WTC11 (cell line): ENCODE results near the gene SMIM5. TPM values are rescaled to one million over a fixed set of nuclear protein-coding genes. Genes with fewer than 3 reads are reported as not detected.

ENCODE experiments used
- ARID4B ChIP-seq: sonication (generic); formaldehyde crosslinking; IDR thresholded peaks from 2 replicates; pipeline ENCODE4 v1.8.0; 2023; ENCODE audit warnings: missing genetic modification reagents, mild to moderate bottlenecking, borderline replicate concordance
- ATF3 ChIP-seq: sonication (generic); formaldehyde crosslinking; conservative IDR thresholded peaks from 2 replicates; pipeline ENCODE4 v1.8.1; 2022; ENCODE audit warnings: mild to moderate bottlenecking, missing genetic modification reagents
- CREM ChIP-seq: sonication (generic); formaldehyde crosslinking; IDR thresholded peaks from 2 replicates; pipeline ENCODE4 v1.8.1; 2022; ENCODE audit warnings: mild to moderate bottlenecking, missing genetic modification reagents, moderate library complexity
- E2F1 ChIP-seq: sonication (generic); formaldehyde crosslinking; IDR thresholded peaks from 2 replicates; pipeline ENCODE4 v1.8.0; 2022; ENCODE audit warnings: mild to moderate bottlenecking, missing genetic modification reagents
- E2F4 ChIP-seq: sonication (generic); formaldehyde crosslinking; IDR thresholded peaks from 2 replicates; pipeline ENCODE4 v1.8.1; 2022; ENCODE audit warnings: low read depth, mild to moderate bottlenecking, moderate library complexity, missing genetic modification reagents, borderline replicate concordance
- ELF4 ChIP-seq: sonication (generic); formaldehyde crosslinking; IDR thresholded peaks from 2 replicates; pipeline ENCODE4 v1.8.1; 2022; ENCODE audit warnings: low read depth, mild to moderate bottlenecking, moderate library complexity, missing genetic modification reagents
- FOXP4 ChIP-seq: sonication (generic); formaldehyde crosslinking; IDR thresholded peaks from 2 replicates; pipeline ENCODE4 v1.8.0; 2022; ENCODE audit warnings: mild to moderate bottlenecking, missing genetic modification reagents
- HMGXB4 ChIP-seq: sonication (generic); formaldehyde crosslinking; IDR thresholded peaks from 2 replicates; pipeline ENCODE4 v1.8.1; 2023; ENCODE audit warnings: mild to moderate bottlenecking, moderate library complexity, missing genetic modification reagents
- JUN ChIP-seq: sonication (generic); formaldehyde crosslinking; IDR thresholded peaks from 2 replicates; pipeline ENCODE4 v1.8.0; 2023; ENCODE audit warnings: mild to moderate bottlenecking, missing genetic modification reagents
- MAX ChIP-seq: sonication (generic); formaldehyde crosslinking; IDR thresholded peaks from 2 replicates; pipeline ENCODE4 v1.8.0; 2022; ENCODE audit warnings: mild to moderate bottlenecking, missing genetic modification reagents
- MLX ChIP-seq: sonication (generic); formaldehyde crosslinking; IDR thresholded peaks from 2 replicates; pipeline ENCODE4 v1.8.1; 2023; ENCODE audit warnings: mild to moderate bottlenecking, missing genetic modification reagents, moderate library complexity
- TEAD1 ChIP-seq: sonication (generic); formaldehyde crosslinking; IDR thresholded peaks from 2 replicates; pipeline ENCODE4 v1.8.0; 2022; ENCODE audit warnings: mild to moderate bottlenecking, missing genetic modification reagents
- USF1 ChIP-seq: sonication (generic); formaldehyde crosslinking; IDR thresholded peaks from 2 replicates; pipeline ENCODE4 v1.8.0; 2022; ENCODE audit warnings: mild to moderate bottlenecking, missing genetic modification reagents
- ZNF121 ChIP-seq: sonication (generic); formaldehyde crosslinking; IDR thresholded peaks from 2 replicates; pipeline ENCODE4 v1.8.0; 2023; ENCODE audit warnings: missing genetic modification reagents
- ZNF138 ChIP-seq: sonication (generic); formaldehyde crosslinking; conservative IDR thresholded peaks from 2 replicates; pipeline ENCODE4 v1.8.1; 2022; ENCODE audit warnings: mild to moderate bottlenecking, moderate library complexity, missing genetic modification reagents
- ZNF281 ChIP-seq: sonication (generic); formaldehyde crosslinking; IDR thresholded peaks from 2 replicates; pipeline ENCODE4 v1.8.0; 2023; ENCODE audit warnings: mild to moderate bottlenecking, missing genetic modification reagents
- total RNA-seq: library from RNA; stranded (reverse); gene quantifications from 3 replicates; pipeline ENCODE4 v1.2.3, GENCODE V29; 2021

Gene SMIM5
- total RNA-seq, 1 experiment from 2014 or later, result not detected

GRCh38 chr17:75588596-75589011, 44.6 kb upstream of the SMIM5 start (continued):
- TF ChIP-seq FOXP4 (CRISPR knock-in tag), result peak; percentile 64; the same call in 1 of the 2 replicates
- TF ChIP-seq ATF3 (CRISPR knock-in tag), result no peak
- 0 out of 2 replicates have a peak, but pooled peaks have one; percentile 12 for TF ChIP-seq ZNF281 (CRISPR knock-in tag)
- no peak for TF ChIP-seq ZNF121 (CRISPR knock-in tag)
- 0 out of 2 replicates have a peak, but pooled peaks have one; percentile 3 for TF ChIP-seq ELF4 (CRISPR knock-in tag)
- peak; percentile 59; the same call in 1 of the 2 replicates for TF ChIP-seq MAX (CRISPR knock-in tag)
- TF ChIP-seq MLX, result 0 out of 2 replicates have a peak, but pooled peaks have one; percentile 45
- no peak for TF ChIP-seq ZNF138 (CRISPR knock-in tag)
- peak; percentile 21; the same call in 1 of the 2 replicates for TF ChIP-seq HMGXB4 (CRISPR knock-in tag)
- peak; percentile 80 for TF ChIP-seq JUN (CRISPR knock-in tag)
- TF ChIP-seq ARID4B (CRISPR knock-in tag), result peak; percentile 62; the same call in 1 of the 2 replicates
- 0 out of 2 replicates have a peak, but pooled peaks have one; percentile 28 for TF ChIP-seq CREM (CRISPR knock-in tag)
- TF ChIP-seq TEAD1 (CRISPR knock-in tag), result peak; percentile 69; the same call in 1 of the 2 replicates
- peak; percentile 24; the same call in 1 of the 2 replicates for TF ChIP-seq USF1 (CRISPR knock-in tag)
- no peak for TF ChIP-seq E2F1 (CRISPR knock-in tag)
- TF ChIP-seq E2F4 (CRISPR knock-in tag), result no peak
